Esophagus muscularis mucosa (tissue), 4 donors: ENCODE data around the gene KLF16. TPM values are rescaled to one million over a fixed set of nuclear protein-coding genes. Genes with fewer than 3 reads are reported as not detected.
A peak's percentile ranks its signal among the peaks of the same experiment; 100 is the strongest.

Experiments
- DNase-seq: peaks from one replicate; pipeline ENCODE4 v3.0.0-alpha.2; 2017; ENCODE audit errors: extremely low spot score
- H3K27ac ChIP-seq, 4 donors: fragments of 200-600 bp; sonication (generic); replicated peaks in 1 of 4; 1 replicate in 3 of 4; 2 replicates in 1 of 4; pipeline ENCODE4 v1.5.1; 2016 to 2019; ENCODE audit warnings: mild to moderate bottlenecking in 1 of 4
- H3K27me3 ChIP-seq, 4 donors: fragments of 200-600 bp; sonication (generic); one replicate each; pipeline versions ENCODE4 v1.5.1 to v1.6.0; 2016 to 2019
- H3K36me3 ChIP-seq, 4 donors: fragments of 200-600 bp; sonication (generic); one replicate each; pipeline ENCODE4 v1.5.1; 2016 to 2019
- H3K4me1 ChIP-seq, 4 donors: fragments of 200-600 bp; sonication (generic); one replicate each; pipeline ENCODE4 v1.5.1; 2016 to 2019
- H3K4me3 ChIP-seq, 4 donors: fragments of 200-600 bp; sonication (generic); 1 replicate in 2 of 4; 2 replicates in 2 of 4; pipeline ENCODE4 v1.5.1; 2016 to 2019; ENCODE audit warnings: mild to moderate bottlenecking in 4 of 4, moderate library complexity in 1 of 4
- H3K9me3 ChIP-seq, 4 donors: fragments of 200-600 bp; sonication (generic); 1 replicate in 3 of 4; 2 replicates in 1 of 4; pipeline ENCODE4 v1.5.1; 2016 to 2019
- CTCF ChIP-seq, 3 experiments: fragments of 200-600 bp in 2 of 3; fragments of 450-650 bp in 1 of 3; sonication (generic) in 2 of 3; IDR thresholded peaks; one replicate each; pipeline ENCODE4 v1.5.1; 2017 to 2019; ENCODE audit warnings: antibody characterized with exemption in 3 of 3, mild to moderate bottlenecking in 2 of 3, moderate library complexity in 1 of 3
- EP300 ChIP-seq: sonication (generic); formaldehyde crosslinking; IDR thresholded peaks from one replicate; pipeline ENCODE4 v1.6.1; 2017; ENCODE audit warnings: antibody characterized with exemption
- POLR2A ChIP-seq: fragments of 450-650 bp; IDR thresholded peaks from one replicate; pipeline ENCODE4 v1.6.1; 2017; ENCODE audit warnings: antibody characterized with exemption, moderate library complexity, mild to moderate bottlenecking, low read depth
- POLR2AphosphoS5 ChIP-seq, 2 donors: sonication (generic); formaldehyde crosslinking; IDR thresholded peaks; one replicate each; pipeline ENCODE4 v1.6.1; 2017; ENCODE audit warnings: antibody characterized with exemption in 2 of 2
- WGBS: methylation state at CpG from one replicate; pipeline ENCODE4 v1.1.5; 2018; 5-methylcytosine and 5-hydroxymethylcytosine counted together
- intact Hi-C: fragments of 100-400 bp; cut with DNase I; formaldehyde crosslinking; loops from one replicate; pipeline ENCODE4 v1.15.1; 2023
- total RNA-seq, 4 donors: library from RNA; depleted of rRNA; stranded (reverse); fragments of >200 nt; gene quantifications; one replicate each; pipeline versions ENCODE4 v1.1.0 to v1.2.1, GENCODE V29; 2016

Gene KLF16
- total RNA-seq, 4 donors from 2014 or later, result 2.5 to 10.8 (median 8.5) TPM

GRCh38 chr19:1852581-1853128 is 10.7 kb downstream of the KLF16 start:
- no peak overlapping the region for H3K4me3 ChIP-seq
- TF ChIP-seq CTCF (IDR thresholded peaks at IDR 0.05) (no peak), POLR2A (no peak), EP300 (no peak), POLR2AphosphoS5 (IDR thresholded peaks at IDR 0.05) (no peak)
- peaks cover 0 to 53% (median 5%) of the 10 kb centered on the region in 4 donors for H3K27me3 ChIP-seq
- no peaks in the 10 kb centered on the region for H3K9me3 ChIP-seq
- no peak overlapping the region for H3K27ac ChIP-seq
- intact Hi-C loops, result no loop called here
- 96% methylated on average over 4 of the region's 9 CpGs for WGBS
- H3K4me1 ChIP-seq, result peaks cover 49 to 74% (median 62%) of the 10 kb centered on the region in 4 donors
- peaks cover 0 to 5% (median 0%) of the 10 kb centered on the region in 4 donors for H3K36me3 ChIP-seq
- DNase-seq, result no peak

DNA sequence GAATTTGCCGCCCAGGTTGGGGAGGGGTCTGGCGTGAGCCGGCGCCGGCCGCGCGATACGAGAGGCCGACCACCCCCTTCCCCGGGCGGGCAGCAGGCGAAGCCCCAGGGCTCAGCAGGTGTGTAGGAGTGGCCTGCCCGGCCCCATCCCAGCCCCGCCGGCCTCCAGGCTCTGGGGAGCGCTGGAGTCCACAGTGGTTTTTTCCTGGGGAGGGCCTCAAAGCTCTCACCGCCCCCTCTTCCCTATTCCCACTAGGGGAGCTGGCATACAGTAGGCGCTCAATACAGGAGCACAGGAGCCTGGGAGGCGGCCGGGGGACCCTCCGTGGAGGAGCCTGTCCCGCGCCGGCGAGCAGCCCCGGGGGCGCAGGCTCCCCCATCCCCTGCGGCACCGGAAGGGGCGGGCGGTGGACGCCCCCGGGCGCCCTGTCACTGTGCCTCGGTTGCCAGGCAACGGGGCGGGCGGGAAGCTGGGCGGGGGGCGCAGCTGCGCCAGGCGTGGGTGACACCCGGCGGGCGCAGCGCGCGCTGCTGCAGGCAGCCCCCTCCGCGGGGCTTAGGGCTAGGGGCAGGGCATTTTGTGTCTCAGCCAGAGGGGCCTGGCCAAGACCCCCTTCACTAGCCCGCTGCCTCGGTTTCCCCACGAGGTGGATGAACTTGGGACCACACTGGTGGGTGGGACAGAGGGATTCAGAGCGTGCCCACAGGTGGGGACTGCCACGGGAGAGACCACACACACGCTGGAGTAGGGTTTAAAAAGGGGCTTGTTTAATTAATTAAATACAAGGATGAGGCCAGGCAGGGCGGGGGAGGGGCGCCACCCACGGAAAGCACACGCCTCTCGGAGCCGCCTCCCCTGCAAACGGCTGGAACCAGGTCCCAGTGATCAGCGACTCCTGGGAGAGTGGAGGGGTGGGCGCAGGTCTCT is 11.5 kb downstream of the KLF16 start:
- Histone ChIP-seq H3K36me3 (peaks cover 0 to 5% (median 0%) of the 10 kb centered on the region in 4 donors), H3K9me3 (no peaks in the 10 kb centered on the region), H3K27ac (no peak overlapping the region), H3K4me3 (no peak overlapping the region), H3K27me3 (peaks cover 0 to 47% (median 2%) of the 10 kb centered on the region in 4 donors), H3K4me1 (peaks cover 49 to 74% (median 62%) of the 10 kb centered on the region in 4 donors)
- intact Hi-C loops, result no loop called here
- WGBS, result 20% methylated on average over 19 of the region's 66 CpGs
- no peak for DNase-seq
- no peak for TF ChIP-seq EP300
- no peak for TF ChIP-seq CTCF (IDR thresholded peaks at IDR 0.05)
- no peak for TF ChIP-seq POLR2AphosphoS5 (IDR thresholded peaks at IDR 0.05)
- no peak for TF ChIP-seq POLR2A

DNA sequence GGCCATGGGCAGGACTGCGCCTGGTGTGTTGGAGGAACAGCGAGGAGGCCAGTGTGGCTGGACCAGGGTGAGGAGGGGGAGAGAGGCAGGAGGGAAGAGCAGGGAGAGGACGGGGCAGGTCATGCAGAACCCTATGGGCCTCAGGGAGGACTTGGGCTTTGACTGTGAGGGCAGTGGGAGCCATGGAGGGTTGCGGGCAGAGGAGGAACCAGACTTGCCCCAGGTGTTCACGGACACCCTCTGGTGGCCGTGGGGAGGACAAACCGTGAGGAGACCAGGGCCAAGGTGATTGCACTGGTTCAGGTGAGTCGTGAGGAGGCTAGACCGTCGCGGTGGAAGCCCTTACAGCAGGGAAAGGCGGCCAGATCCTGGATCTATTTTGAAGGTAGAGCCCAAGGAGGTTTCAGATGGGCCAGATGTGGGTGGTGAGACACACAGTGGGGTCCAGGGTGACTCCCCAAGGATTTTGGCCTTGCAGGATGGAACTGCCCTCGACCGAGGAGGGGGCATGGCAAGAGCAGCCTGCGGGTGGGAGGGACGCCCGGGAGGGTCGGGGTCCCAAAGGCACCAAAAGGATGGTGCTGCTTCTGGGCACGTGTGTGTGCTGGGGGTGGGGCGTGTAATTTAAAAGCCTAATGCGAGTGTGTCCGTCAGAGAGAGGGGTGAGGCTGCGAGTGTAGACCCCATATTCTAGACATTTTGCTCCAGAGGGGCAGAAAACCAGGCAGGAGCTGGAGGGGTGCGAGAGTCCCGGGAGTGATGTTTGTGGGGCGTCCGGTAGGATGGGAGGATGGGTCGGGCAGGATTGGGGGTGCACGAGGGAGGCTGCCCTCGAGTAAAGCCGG is 12.3 kb downstream of the KLF16 start:
- 64% methylated on average over 31 of the region's 31 CpGs for WGBS

DNA sequence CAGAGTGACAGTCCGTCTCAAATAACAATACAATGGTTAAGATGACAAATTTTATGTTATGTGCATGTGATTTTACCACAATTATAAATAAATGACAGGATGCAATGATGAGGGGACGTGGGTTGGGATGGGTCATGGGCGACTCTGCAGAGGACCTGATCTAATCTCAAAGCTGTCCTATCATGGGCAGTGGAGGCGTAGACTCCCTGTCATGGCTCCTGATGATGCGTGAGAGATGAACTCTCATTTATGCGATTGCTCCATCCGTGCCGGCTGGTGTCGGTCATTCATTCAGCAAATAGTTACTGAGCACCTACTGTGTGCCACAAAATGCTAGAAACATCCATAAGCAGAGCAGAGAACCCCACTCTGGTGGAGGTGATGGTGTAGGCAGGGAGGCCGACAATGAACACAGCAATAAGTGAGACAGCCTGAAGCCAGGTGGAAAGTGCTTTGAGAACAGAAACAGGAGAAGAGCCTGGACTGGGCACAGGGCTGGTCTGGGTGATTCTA is 13.4 kb downstream of the KLF16 start:
- Histone ChIP-seq H3K27ac (no peak overlapping the region), H3K4me3 (no peak overlapping the region), H3K9me3 (no peaks in the 10 kb centered on the region), H3K4me1 (peaks cover 51 to 74% (median 62%) of the 10 kb centered on the region in 4 donors), H3K27me3 (peaks cover 0 to 34% (median 0%) of the 10 kb centered on the region in 4 donors), H3K36me3 (peaks cover 0 to 14% (median 3%) of the 10 kb centered on the region in 4 donors)
- no peak for DNase-seq
- no peak for TF ChIP-seq CTCF (IDR thresholded peaks at IDR 0.05)
- no peak for TF ChIP-seq EP300
- no peak for TF ChIP-seq POLR2A
- TF ChIP-seq POLR2AphosphoS5 (IDR thresholded peaks at IDR 0.05), result no peak
- intact Hi-C loops, result no loop called here
- 90% methylated on average over 10 of the region's 10 CpGs for WGBS

More for the DNA sequence above, 12.3 kb downstream of the KLF16 start:
- Histone ChIP-seq H3K9me3 (no peaks in the 10 kb centered on the region), H3K4me3 (no peak overlapping the region), H3K27me3 (peaks cover 0 to 38% (median 0%) of the 10 kb centered on the region in 4 donors), H3K36me3 (peaks cover 0 to 5% (median 0%) of the 10 kb centered on the region in 4 donors), H3K4me1 (peaks cover 49 to 74% (median 62%) of the 10 kb centered on the region in 4 donors), H3K27ac (no peak overlapping the region)
- intact Hi-C loops, result no loop called here
- peak; percentile 9 for TF ChIP-seq POLR2A
- no peak for TF ChIP-seq EP300
- no peak for DNase-seq
